Cardiac muscle cell (in vitro differentiated cells and primary cell): ENCODE data around the gene ZNF587. TPM values are rescaled to one million over a fixed set of nuclear protein-coding genes. Genes with fewer than 3 reads are reported as not detected.
"Not testable (repeated sequence)": the region's sequence is repeated elsewhere in the genome, so short reads cannot be mapped to it uniquely, and the experiment has no call there.

Source experiments
- DNase-seq, 2 donors: peaks; one replicate each; pipeline versions ENCODE4 v3.0.0 to v3.0.0-alpha.2; 2010 to 2017; ENCODE audit warnings: low read depth in 1 of 2, low spot score in 1 of 2
- H3K27ac ChIP-seq: fragments of 200-600 bp; sonication (generic); 2 replicates; pipeline ENCODE4 v1.5.1; 2016
- H3K27me3 ChIP-seq: fragments of 200-600 bp; sonication (generic); 2 replicates; pipeline ENCODE4 v1.6.0; 2016; ENCODE audit warnings: control low read depth
- H3K36me3 ChIP-seq: fragments of 200-600 bp; sonication (generic); 2 replicates; pipeline ENCODE4 v1.5.1; 2016; ENCODE audit warnings: control low read depth
- H3K4me1 ChIP-seq: fragments of 200-600 bp; sonication (generic); 2 replicates; pipeline ENCODE4 v1.8.1; 2017; ENCODE audit warnings: low read depth, mild to moderate bottlenecking, mixed run types
- H3K4me3 ChIP-seq: fragments of 200-600 bp; sonication (generic); 2 replicates; pipeline ENCODE4 v1.5.1; 2016; ENCODE audit warnings: mild to moderate bottlenecking
- H3K9me3 ChIP-seq: fragments of 200-600 bp; sonication (generic); 2 replicates; pipeline ENCODE4 v1.5.1; 2017; ENCODE audit warnings: low read depth, mild to moderate bottlenecking, control low read depth
- polyA plus RNA-seq: library from polyadenylated mRNA; unstranded; fragments of >200 nt; fragmentation: Nextera tagmentation; extraction: Ambion mirVana; gene quantifications from 2 replicates; pipeline ENCODE4 v1.2.1, GENCODE V29; 2016
- total RNA-seq: library from RNA; depleted of rRNA; stranded (reverse); fragments of >200 nt; gene quantifications from 2 replicates; pipeline ENCODE4 v1.2.3, GENCODE V29; 2016
- TF ChIP-seq, protein P1 (sequence below): IDR thresholded peaks from 2 replicates; pipeline ENCODE4 v1.5.1; 2012; ENCODE audit warnings: low read depth, mild to moderate bottlenecking, low read length

ZNF587 gene
- total and polyA plus RNA-seq, 2 experiments from 2014 or later = 12.6 to 17.2 TPM

DNA sequence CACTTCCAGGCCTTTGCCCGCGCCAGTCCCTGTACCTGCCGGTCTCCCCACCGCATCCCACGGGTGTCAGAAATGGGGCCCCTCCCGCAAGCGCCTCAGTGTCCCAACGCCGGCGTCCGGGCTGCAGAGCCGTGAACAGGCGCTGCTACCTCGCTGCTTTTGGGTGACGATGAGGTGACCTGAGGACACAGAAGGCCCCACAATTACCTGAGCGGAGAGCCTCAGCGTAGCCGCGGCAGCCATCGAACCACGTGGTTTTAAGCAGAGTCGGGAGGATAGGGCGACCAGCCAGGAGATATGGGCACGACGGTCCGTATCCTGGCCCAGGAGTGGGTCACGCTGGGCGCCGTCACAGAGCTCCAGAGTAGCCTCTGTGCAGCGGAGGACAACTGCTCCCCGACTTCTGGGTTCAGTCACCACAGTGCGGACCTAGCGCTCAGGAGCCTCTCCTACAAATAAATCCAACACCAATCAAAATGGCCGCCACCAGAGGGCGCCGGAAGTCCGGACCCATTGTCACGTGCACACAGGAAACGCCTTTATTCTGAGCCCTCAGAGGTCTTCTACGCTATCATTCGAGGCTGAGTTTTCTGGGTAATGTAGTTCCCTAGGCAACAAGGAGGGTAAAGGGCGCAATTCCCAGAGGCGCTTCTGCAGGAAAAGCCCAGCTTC is 39.0 kb downstream of the ZNF587 start, which contains the start of gene ZNF814:
ZNF814 (minus strand) TSS at position 478 of the 672 bp plus-strand sequence; CDS start at position 243, 235 bp downstream.
- Histone ChIP-seq H3K4me1 (peaks cover 20% of the 10 kb centered on the region), H3K4me3 (peak within 1 kb of the TSS; percentile 66), H3K36me3 (no peaks in the 10 kb centered on the region), H3K9me3 (no peaks in the 10 kb centered on the region), H3K27me3 (no peaks in the 10 kb centered on the region), H3K27ac (peak within 1 kb of the TSS; percentile 91)
- TF ChIP-seq, protein P1, sequence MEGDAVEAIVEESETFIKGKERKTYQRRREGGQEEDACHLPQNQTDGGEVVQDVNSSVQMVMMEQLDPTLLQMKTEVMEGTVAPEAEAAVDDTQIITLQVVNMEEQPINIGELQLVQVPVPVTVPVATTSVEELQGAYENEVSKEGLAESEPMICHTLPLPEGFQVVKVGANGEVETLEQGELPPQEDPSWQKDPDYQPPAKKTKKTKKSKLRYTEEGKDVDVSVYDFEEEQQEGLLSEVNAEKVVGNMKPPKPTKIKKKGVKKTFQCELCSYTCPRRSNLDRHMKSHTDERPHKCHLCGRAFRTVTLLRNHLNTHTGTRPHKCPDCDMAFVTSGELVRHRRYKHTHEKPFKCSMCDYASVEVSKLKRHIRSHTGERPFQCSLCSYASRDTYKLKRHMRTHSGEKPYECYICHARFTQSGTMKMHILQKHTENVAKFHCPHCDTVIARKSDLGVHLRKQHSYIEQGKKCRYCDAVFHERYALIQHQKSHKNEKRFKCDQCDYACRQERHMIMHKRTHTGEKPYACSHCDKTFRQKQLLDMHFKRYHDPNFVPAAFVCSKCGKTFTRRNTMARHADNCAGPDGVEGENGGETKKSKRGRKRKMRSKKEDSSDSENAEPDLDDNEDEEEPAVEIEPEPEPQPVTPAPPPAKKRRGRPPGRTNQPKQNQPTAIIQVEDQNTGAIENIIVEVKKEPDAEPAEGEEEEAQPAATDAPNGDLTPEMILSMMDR = peak; percentile 38
- DNase-seq = peak; percentile 91 to 94

DNA sequence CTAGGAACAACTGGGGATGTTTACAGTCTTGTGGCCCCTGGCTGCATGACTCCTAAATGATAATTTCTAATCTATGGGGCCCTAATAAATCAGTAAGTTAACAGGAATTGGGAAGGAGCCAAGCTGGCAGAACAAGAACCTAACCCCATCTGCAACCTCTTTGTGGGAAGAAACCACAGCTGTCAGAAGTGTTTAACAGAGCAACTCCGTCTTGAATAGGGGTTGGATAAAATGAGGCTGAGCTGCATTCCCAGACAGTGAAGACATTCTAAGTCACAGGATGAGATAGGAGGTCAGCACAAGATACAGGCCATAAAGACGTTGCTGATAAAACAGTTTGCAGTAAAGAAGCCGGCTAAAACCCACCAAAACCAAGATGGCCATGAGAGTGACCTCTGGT is 41.0 kb downstream of the ZNF587 start:
- H3K9me3 ChIP-seq, H3K36me3 ChIP-seq, H3K27ac ChIP-seq, H3K27me3 ChIP-seq, H3K4me3 ChIP-seq: not testable (repeated sequence)
- peaks cover 16% of the 10 kb centered on the region for H3K4me1 ChIP-seq
- peak in 1 of 2 donors; percentile 82 for DNase-seq

DNA sequence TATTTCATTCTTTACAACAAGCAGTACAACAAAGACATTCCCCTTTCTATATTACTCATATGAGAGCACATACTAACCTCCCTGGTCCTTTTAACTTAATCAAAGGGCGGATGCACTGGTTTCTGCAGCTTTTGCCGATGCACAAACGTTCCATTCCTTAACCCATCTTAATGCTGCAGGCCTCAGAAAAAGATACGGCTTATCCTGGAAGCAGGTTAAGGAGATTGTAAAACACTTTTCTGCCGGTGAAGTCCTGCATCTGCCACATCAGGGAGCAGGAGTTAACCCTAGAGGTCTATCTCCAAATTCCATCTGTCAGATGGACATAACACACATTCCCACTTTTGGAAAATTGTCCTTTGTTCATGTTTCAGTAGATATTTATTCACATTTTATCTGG is 50.7 kb downstream of the ZNF587 start:
- no peak for DNase-seq
- TF ChIP-seq, protein P1 = no peak

DNA sequence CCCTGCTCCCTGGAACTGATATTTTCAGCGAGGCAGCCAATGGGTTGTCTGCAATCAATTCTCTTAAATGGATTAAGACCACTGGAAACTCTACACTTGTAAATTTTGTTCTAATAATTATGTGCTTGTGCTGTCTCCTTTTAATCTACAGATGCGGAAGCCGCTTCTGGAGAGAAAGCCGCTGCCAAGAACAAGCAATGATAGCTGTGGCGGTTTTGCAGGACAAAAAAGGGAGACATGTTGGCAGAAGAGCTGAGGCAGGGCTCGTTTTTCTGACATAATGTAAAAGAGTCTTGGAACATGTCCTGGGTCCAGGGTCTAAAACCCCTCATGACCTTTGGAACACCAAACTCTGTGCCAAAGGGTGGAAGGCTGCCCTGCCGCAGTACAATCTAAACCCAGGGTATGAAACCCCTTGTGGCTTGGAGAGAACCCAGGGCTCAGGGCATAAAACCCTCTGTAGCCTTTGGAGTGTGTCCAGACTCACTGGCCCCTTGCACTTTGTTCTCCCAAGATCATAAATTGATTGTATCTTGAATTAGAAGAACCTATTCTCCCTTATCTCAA is 54.0 kb downstream of the ZNF587 start:
- Histone ChIP-seq H3K4me1 (no peaks in the 10 kb centered on the region), H3K9me3 (no peaks in the 10 kb centered on the region), H3K27me3 (no peaks in the 10 kb centered on the region), H3K36me3 (peaks cover 11% of the 10 kb centered on the region), H3K27ac (no peak overlapping the region), H3K4me3 (no peak overlapping the region)
- TF ChIP-seq, protein P1 = no peak
- no peak for DNase-seq

More for the DNA sequence above, 50.7 kb downstream of the ZNF587 start:
- Histone ChIP-seq H3K27ac (no peak overlapping the region), H3K27me3 (no peaks in the 10 kb centered on the region), H3K36me3 (no peaks in the 10 kb centered on the region), H3K4me1 (no peaks in the 10 kb centered on the region), H3K4me3 (no peak overlapping the region), H3K9me3 (no peaks in the 10 kb centered on the region)

DNA sequence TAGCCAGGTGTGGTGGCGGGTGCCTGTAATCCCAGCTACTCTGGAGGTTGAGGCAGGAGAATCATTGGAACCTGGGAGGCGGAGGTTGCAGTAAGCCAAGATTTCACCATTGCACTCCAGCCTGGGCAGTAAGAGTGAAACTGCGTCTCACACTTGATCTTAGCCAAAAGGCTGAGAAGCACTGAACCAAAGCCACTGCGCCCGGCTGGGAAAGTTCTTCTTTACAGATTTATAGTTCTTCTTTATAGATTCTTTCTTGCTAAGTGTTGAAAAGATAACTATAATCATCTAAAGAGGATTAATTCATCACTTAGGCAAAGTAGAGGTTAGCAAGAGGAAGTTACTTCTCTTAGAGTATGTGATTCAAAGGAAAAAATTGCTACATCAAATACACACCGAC is 55.6 kb downstream of the ZNF587 start:
- DNase-seq = no peak
- no peak overlapping the region for H3K27ac ChIP-seq
- peaks cover 13% of the 10 kb centered on the region for H3K36me3 ChIP-seq
- H3K9me3 ChIP-seq = no peaks in the 10 kb centered on the region
- no peaks in the 10 kb centered on the region for H3K4me1 ChIP-seq
- no peaks in the 10 kb centered on the region for H3K27me3 ChIP-seq
- TF ChIP-seq, protein P1 = no peak
- no peak overlapping the region for H3K4me3 ChIP-seq

DNA sequence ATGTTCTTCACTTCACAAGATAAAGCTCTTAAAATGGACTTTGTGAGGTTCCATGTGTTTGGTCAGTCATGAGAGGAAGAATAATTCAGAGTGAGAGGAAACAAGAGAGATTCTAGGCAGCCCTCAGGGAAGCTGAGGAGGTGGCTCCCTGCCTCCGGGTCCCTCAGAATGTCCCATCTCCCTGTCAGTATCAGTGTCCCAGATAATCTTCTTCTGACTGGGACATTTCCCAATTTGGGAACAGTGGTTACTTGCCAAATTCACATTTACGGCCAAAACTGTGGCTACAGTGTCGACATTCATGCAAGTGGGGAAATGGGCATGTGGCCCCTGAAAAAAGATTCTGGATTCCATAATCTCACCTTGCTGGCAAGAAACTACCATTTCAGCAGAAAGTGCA is 57.7 kb downstream of the ZNF587 start:
- no peak overlapping the region for H3K27ac ChIP-seq
- H3K9me3 ChIP-seq = no peaks in the 10 kb centered on the region
- TF ChIP-seq, protein P1 = no peak

More for the DNA sequence above, 57.7 kb downstream of the ZNF587 start:
- Histone ChIP-seq H3K36me3 (peaks cover 19% of the 10 kb centered on the region), H3K27me3 (no peaks in the 10 kb centered on the region), H3K4me1 (no peaks in the 10 kb centered on the region), H3K4me3 (no peak overlapping the region)
- DNase-seq = no peak
